Gastrocnemius medialis (tissue), 4 donors: ENCODE data around the gene GFER.

ENCODE experiments used
- CTCF ChIP-seq, 5 experiments: fragments of 450-650 bp in 3 of 5; fragments of 200-600 bp in 2 of 5; sonication (generic) in 2 of 5; IDR thresholded peaks in 4 of 5; conservative IDR thresholded peaks in 1 of 5; 1 replicate in 4 of 5; 2 replicates in 1 of 5; pipeline ENCODE4 v1.5.1; 2016 to 2019; ENCODE audit warnings: antibody characterized with exemption in 5 of 5, mild to moderate bottlenecking in 3 of 5, moderate library complexity in 3 of 5
- POLR2A ChIP-seq, 2 donors: fragments of 450-650 bp; IDR thresholded peaks; one replicate each; pipeline ENCODE4 v1.6.1; 2017; ENCODE audit warnings: antibody characterized with exemption in 2 of 2, mild to moderate bottlenecking in 2 of 2, moderate library complexity in 2 of 2

DNA sequence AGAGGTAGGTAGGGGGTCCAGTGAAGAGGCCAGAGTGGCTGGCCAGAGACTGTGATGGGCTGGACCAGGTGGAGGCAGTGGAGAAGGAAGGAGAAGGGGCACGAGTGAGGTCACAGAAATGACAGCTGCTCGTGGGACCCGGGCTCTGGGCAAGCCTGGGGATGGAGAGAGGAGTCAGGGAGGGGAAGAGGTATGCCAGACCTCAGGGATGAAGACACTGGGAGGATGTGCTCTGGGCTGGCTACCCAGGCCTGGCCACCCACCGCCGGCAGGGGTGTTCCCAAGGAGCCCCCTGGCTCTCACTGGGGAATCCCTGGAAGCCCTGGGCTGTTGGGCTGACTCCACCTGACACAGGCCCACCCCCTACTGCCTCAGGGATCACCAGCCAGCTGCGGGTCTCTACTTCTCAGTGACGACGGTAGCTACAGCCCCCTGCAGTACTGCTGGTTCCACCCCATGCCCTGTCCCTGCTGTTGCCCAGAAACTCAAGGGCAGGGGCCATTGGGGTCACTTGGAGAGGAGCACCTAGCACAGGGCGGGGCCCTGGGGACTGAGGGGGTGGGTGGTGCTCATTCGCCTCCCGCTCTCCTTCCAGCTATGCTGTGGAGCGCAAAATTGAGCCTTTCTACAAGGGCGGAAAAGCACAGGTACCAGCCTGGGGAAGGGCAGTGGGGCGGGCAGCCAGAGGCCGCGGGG, 10.4 kb upstream of the GFER start:
- TF ChIP-seq CTCF (IDR thresholded peaks at IDR 0.05 in 4 of 5, conservative IDR thresholded peaks at IDR 0.05 in 1 of 5) (no peak), POLR2A (IDR thresholded peaks at IDR 0.05) (no peak)
